ENCODE measurements around the gene NCOA3. TPM values are rescaled to one million over a fixed set of nuclear protein-coding genes. Genes with fewer than 3 reads are reported as not detected.

NCOA3 gene
- total RNA-seq (2022) (60.3 and 63.8 TPM in 2 replicates), Bru-seq, nascent RNA (percentile 95 among the genes with signal in this experiment), BruChase-seq, experiment 1, labeled RNA remaining after a 6-hour chase (percentile 89 among the genes with signal in this experiment), BruChase-seq, experiment 2, labeled RNA remaining after a 2-hour chase (percentile 91 among the genes with signal in this experiment)
- long read RNA-seq, full-length matches to known transcripts: 3 of 44 reads
- long read RNA-seq, partial matches to known transcripts: 29 of 44 reads
- long read RNA-seq, other reads (novel, unspliced or antisense): 12 of 44 reads

DNA sequence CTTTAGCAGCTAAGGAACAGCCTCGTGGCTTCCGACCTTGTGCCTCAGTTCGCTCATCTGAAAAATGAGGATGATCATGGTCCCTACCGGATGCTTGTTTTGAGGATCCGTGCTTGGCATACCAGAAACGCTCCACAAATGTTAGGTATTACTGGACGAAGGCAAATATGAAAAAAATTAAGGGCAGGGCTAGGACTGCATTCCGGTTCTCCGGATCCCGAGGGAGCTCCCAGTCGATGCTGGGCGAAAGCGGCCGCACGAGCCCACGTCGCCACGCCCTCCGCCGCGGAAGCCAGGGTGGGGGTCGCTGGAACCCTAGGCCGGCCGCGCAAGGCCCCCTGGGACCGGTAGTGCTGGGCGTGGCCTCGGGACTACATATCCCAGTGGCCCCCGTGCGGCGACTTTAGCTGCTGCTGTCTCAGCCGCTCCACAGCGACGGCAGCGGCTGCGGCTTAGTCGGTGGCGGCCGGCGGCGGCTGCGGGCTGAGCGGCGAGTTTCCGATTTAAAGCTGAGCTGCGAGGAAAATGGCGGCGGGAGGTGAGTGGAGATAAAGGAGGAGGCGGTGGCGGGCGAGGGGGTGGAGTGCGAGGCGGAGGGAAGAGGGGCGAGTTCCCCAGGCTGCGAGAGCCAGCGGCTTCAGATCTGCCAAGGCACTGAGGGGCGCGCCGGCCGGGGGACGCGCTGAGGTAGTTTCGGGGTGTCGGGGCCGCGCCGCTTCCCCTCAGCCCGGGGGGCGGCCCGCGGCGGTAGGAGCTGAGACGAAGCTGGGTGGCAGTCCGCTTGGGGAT lies at the start of gene NCOA3:
NCOA3 (plus strand) TSS at position 406 of the 789 bp plus-strand sequence. CDS start 120,361 bp downstream, outside the sequence.
- intact Hi-C loops (cut with micrococcal nuclease; ENCODE audit: unreplicated experiment): loop anchor here (2.0 to 5.0 kb wide), 4 partner anchors 69 to 119 kb away; no protein-coding TSS in a partner anchor
- Mint-ChIP-seq H3K27ac (ENCODE audit: unreplicated experiment) (peak within 1 kb of the TSS; percentile 80), H3K36me3 (ENCODE audit: insufficient read depth, unreplicated experiment) (peaks cover 40% of the 10 kb centered on the region), H3K9me3 (ENCODE audit: low read depth, unreplicated experiment) (no peaks in the 10 kb centered on the region), H3K27me3 (ENCODE audit: unreplicated experiment) (no peaks in the 10 kb centered on the region), H3K4me1 (ENCODE audit: low read depth, unreplicated experiment) (peaks cover 49% of the 10 kb centered on the region), H3K4me3 (ENCODE audit: low read depth, unreplicated experiment) (peak within 1 kb of the TSS; percentile 83)
- peak; percentile 99 for DNase-seq
- CTCF ChIA-PET: interaction anchor here (0.7 to 2.7 kb wide), 24 partner anchors 8 to 305 kb away, joined by 3 to 28 read pairs (median 4); partner anchors contain the start of gene ZMYND8
- no TSS peak for BruUV-seq (replicated peaks)
- TF ChIP-seq, protein P1, sequence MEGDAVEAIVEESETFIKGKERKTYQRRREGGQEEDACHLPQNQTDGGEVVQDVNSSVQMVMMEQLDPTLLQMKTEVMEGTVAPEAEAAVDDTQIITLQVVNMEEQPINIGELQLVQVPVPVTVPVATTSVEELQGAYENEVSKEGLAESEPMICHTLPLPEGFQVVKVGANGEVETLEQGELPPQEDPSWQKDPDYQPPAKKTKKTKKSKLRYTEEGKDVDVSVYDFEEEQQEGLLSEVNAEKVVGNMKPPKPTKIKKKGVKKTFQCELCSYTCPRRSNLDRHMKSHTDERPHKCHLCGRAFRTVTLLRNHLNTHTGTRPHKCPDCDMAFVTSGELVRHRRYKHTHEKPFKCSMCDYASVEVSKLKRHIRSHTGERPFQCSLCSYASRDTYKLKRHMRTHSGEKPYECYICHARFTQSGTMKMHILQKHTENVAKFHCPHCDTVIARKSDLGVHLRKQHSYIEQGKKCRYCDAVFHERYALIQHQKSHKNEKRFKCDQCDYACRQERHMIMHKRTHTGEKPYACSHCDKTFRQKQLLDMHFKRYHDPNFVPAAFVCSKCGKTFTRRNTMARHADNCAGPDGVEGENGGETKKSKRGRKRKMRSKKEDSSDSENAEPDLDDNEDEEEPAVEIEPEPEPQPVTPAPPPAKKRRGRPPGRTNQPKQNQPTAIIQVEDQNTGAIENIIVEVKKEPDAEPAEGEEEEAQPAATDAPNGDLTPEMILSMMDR (IDR thresholded peaks at IDR 0.05; ENCODE audit: unreplicated experiment): peak; percentile 77

DNA sequence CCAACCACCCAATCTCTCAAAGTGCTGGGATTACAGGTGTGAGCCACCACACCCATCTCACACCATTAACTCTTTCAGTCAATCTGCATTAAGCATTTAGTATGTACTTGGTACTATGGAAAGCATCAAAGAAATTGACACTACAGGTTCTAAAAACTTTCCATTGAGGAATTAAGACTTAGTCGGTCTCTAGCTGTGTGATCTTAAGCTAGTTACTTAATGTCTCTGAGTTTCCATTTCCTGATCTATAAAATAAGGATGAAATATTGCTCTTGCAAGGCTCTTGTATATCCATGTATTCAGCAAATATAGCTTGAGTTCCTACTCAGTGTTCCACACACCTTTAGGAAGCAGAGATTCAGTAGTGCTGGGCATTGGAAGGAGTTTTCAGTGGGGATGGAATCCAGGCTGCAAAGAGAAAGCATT lies 48.9 kb upstream of the NCOA3 start:
- BruUV-seq (replicated peaks): no TSS peak
- Mint-ChIP-seq H3K4me3 (ENCODE audit: low read depth, unreplicated experiment) (peak overlapping the region; percentile 3), H3K4me1 (ENCODE audit: low read depth, unreplicated experiment) (peaks cover 52% of the 10 kb centered on the region), H3K9me3 (ENCODE audit: low read depth, unreplicated experiment) (peaks cover 2% of the 10 kb centered on the region), H3K27ac (ENCODE audit: unreplicated experiment) (peak overlapping the region; percentile 80), H3K27me3 (ENCODE audit: unreplicated experiment) (no peaks in the 10 kb centered on the region), H3K36me3 (ENCODE audit: insufficient read depth, unreplicated experiment) (peaks cover 12% of the 10 kb centered on the region)
- intact Hi-C loops (cut with micrococcal nuclease; ENCODE audit: unreplicated experiment): no loop called here
- CTCF ChIA-PET: interaction anchor here (0.6 to 1.3 kb wide), 10 partner anchors 12 to 1452 kb away, joined by 3 to 5 read pairs (median 3); no protein-coding TSS in a partner anchor
- TF ChIP-seq, protein P1 (IDR thresholded peaks at IDR 0.05; ENCODE audit: unreplicated experiment): no peak
- no peak for DNase-seq

GRCh38 chr20:47453167-47453782 lies 48.4 kb upstream of the NCOA3 start:
- DNase-seq: peak; percentile 65
- no peaks in the 10 kb centered on the region for H3K27me3 Mint-ChIP-seq (ENCODE audit: unreplicated experiment)
- TF ChIP-seq, protein P1 (IDR thresholded peaks at IDR 0.05; ENCODE audit: unreplicated experiment): no peak
- CTCF ChIA-PET: interaction anchor here (0.6 to 1.3 kb wide), 10 partner anchors 11 to 1451 kb away, joined by 3 to 5 read pairs (median 3); no protein-coding TSS in a partner anchor
- H3K36me3 Mint-ChIP-seq (ENCODE audit: insufficient read depth, unreplicated experiment): peaks cover 12% of the 10 kb centered on the region
- intact Hi-C loops (cut with micrococcal nuclease; ENCODE audit: unreplicated experiment): no loop called here
- H3K4me1 Mint-ChIP-seq (ENCODE audit: low read depth, unreplicated experiment): peaks cover 52% of the 10 kb centered on the region
- BruUV-seq (replicated peaks): no TSS peak
- peaks cover 2% of the 10 kb centered on the region for H3K9me3 Mint-ChIP-seq (ENCODE audit: low read depth, unreplicated experiment)
- H3K4me3 Mint-ChIP-seq (ENCODE audit: low read depth, unreplicated experiment): peak overlapping the region; percentile 3
- peak overlapping the region; percentile 80 for H3K27ac Mint-ChIP-seq (ENCODE audit: unreplicated experiment)
